Hepatocyte (in vitro differentiated cells): ENCODE results near the gene ZNF76. TPM values are rescaled to one million over a fixed set of nuclear protein-coding genes. Genes with fewer than 3 reads are reported as not detected.

Experiments
- DNase-seq: peaks from one replicate; pipeline ENCODE4 v3.0.0-alpha.2; 2016; ENCODE audit warnings: low spot score
- H2AFZ ChIP-seq: fragments of 200-600 bp; sonication (generic); 2 replicates; pipeline ENCODE4 v1.6.0; 2016; ENCODE audit warnings: antibody characterized with exemption, mild to moderate bottlenecking
- H3K27ac ChIP-seq: fragments of 200-600 bp; sonication (generic); 2 replicates; pipeline ENCODE4 v1.5.1; 2016; ENCODE audit warnings: mild to moderate bottlenecking
- H3K27me3 ChIP-seq: fragments of 200-600 bp; sonication (generic); 2 replicates; pipeline ENCODE4 v1.6.1; 2016
- H3K36me3 ChIP-seq: fragments of 200-600 bp; sonication (generic); replicated peaks from 2 replicates; pipeline ENCODE4 v1.5.1; 2016; ENCODE audit warnings: low read depth; ENCODE audit not compliant: insufficient read depth
- H3K4me1 ChIP-seq: fragments of 200-600 bp; sonication (generic); 2 replicates; pipeline ENCODE4 v1.5.1; 2016; ENCODE audit warnings: mild to moderate bottlenecking, moderate library complexity; ENCODE audit not compliant: insufficient read depth
- H3K4me2 ChIP-seq: fragments of 200-600 bp; sonication (generic); 2 replicates; pipeline ENCODE4 v1.6.0; 2016
- H3K4me3 ChIP-seq: fragments of 200-600 bp; sonication (generic); 2 replicates; pipeline ENCODE4 v1.5.1; 2016; ENCODE audit warnings: mild to moderate bottlenecking
- H3K79me2 ChIP-seq: fragments of 200-600 bp; sonication (generic); 2 replicates; pipeline ENCODE4 v1.6.0; 2017; ENCODE audit warnings: mild to moderate bottlenecking
- H3K9me2 ChIP-seq: fragments of 200-600 bp; sonication (generic); replicated peaks from 2 replicates; pipeline ENCODE4 v1.6.0; 2017; ENCODE audit warnings: mild to moderate bottlenecking; ENCODE audit not compliant: insufficient read depth
- H3K9me3 ChIP-seq: fragments of 200-600 bp; sonication (generic); 2 replicates; pipeline ENCODE4 v1.5.1; 2016; ENCODE audit warnings: low read depth, mild to moderate bottlenecking
- H4K20me1 ChIP-seq: fragments of 200-600 bp; sonication (generic); 2 replicates; pipeline ENCODE4 v1.6.0; 2016; ENCODE audit warnings: mild to moderate bottlenecking; ENCODE audit not compliant: insufficient read depth, poor library complexity, severe bottlenecking
- CTCF ChIP-seq: fragments of 200-600 bp; sonication (generic); IDR thresholded peaks from 2 replicates; pipeline ENCODE4 v1.5.1; 2016; ENCODE audit warnings: antibody characterized with exemption, mild to moderate bottlenecking; ENCODE audit not compliant: poor library complexity
- EZH2 ChIP-seq: fragments of 200-600 bp; sonication (generic); IDR thresholded peaks from 2 replicates; pipeline ENCODE4 v1.6.1; 2016; ENCODE audit warnings: antibody characterized with exemption, mild to moderate bottlenecking, borderline replicate concordance
- EZH2phosphoT487 ChIP-seq: fragments of 200-600 bp; sonication (generic); IDR thresholded peaks from one replicate; pipeline ENCODE4 v1.6.1; 2018; ENCODE audit warnings: antibody characterized with exemption, mild to moderate bottlenecking, low read depth, moderate library complexity; ENCODE audit not compliant: unreplicated experiment, severe bottlenecking
- WGBS: methylation state at CpG from one replicate; pipeline ENCODE4 v1.1.6; 2016; ENCODE audit warnings: low lambda C conversion rate; ENCODE audit errors: missing lambda C conversion rate; 5-methylcytosine and 5-hydroxymethylcytosine counted together
- polyA plus RNA-seq: library from polyadenylated mRNA; unstranded; fragments of >200 nt; fragmentation: Nextera tagmentation; extraction: Ambion mirVana; gene quantifications from 2 replicates; pipeline ENCODE4 v1.2.1, GENCODE V29; 2016
- total RNA-seq: library from RNA; depleted of rRNA; stranded (reverse); fragments of >200 nt; gene quantifications from 2 replicates; pipeline ENCODE4 v1.2.3, GENCODE V29; 2014

ZNF76 gene
- total and polyA plus RNA-seq, 2 experiments from 2014 or later: 17.0 to 28.0 TPM

GRCh38 chr6:35280903-35281302, 21.4 kb downstream of the ZNF76 start:
- Histone ChIP-seq H3K9me3 (no peaks in the 10 kb centered on the region), H2AFZ (no peak overlapping the region), H3K36me3 (no peaks in the 10 kb centered on the region), H3K4me1 (no peaks in the 10 kb centered on the region), H3K4me2 (no peak overlapping the region), H4K20me1 (no peaks in the 10 kb centered on the region), H3K9me2 (no peaks in the 10 kb centered on the region), H3K79me2 (no peaks in the 10 kb centered on the region), H3K27ac (no peak overlapping the region), H3K4me3 (no peak overlapping the region), H3K27me3 (no peaks in the 10 kb centered on the region)
- WGBS: 69% methylated on average over 4 of the region's 4 CpGs
- no peak for DNase-seq
- TF ChIP-seq EZH2phosphoT487: no peak
- TF ChIP-seq EZH2: no peak
- TF ChIP-seq CTCF: no peak

- TF ChIP-seq CTCF: no peak
- no peak for TF ChIP-seq EZH2phosphoT487
- TF ChIP-seq EZH2: no peak
- Histone ChIP-seq H3K36me3 (no peaks in the 10 kb centered on the region), H3K9me3 (no peaks in the 10 kb centered on the region), H3K4me2 (no peak overlapping the region), H3K79me2 (no peaks in the 10 kb centered on the region), H3K27me3 (no peaks in the 10 kb centered on the region), H3K9me2 (no peaks in the 10 kb centered on the region), H3K27ac (no peak overlapping the region), H3K4me3 (no peak overlapping the region), H4K20me1 (no peaks in the 10 kb centered on the region), H2AFZ (no peak overlapping the region), H3K4me1 (no peaks in the 10 kb centered on the region)
- no peak for DNase-seq
- WGBS: 87% methylated on average over 2 of the region's 2 CpGs
Measured at GRCh38 chr6:35282472-35282871, 22.9 kb downstream of the ZNF76 start.

- Histone ChIP-seq H3K9me3 (no peaks in the 10 kb centered on the region), H3K36me3 (no peaks in the 10 kb centered on the region), H3K4me3 (no peak overlapping the region), H3K4me2 (no peak overlapping the region), H2AFZ (no peak overlapping the region), H3K27ac (no peak overlapping the region), H3K4me1 (no peaks in the 10 kb centered on the region), H3K27me3 (no peaks in the 10 kb centered on the region), H3K9me2 (no peaks in the 10 kb centered on the region), H3K79me2 (no peaks in the 10 kb centered on the region), H4K20me1 (no peaks in the 10 kb centered on the region)
- TF ChIP-seq EZH2phosphoT487 (no peak), EZH2 (no peak), CTCF (no peak)
- no peak for DNase-seq
- WGBS: 72% methylated on average over 2 of the region's 2 CpGs
Measured at GRCh38 chr6:35283361-35283760, 23.8 kb downstream of the ZNF76 start.
